Activated CD4-positive, alpha-beta memory T cell treated with anti-CD3 and anti-CD28 coated beads, Interleukin-2, amount 10 ng/mL, durations not matched to agents 7 days and 5 days (primary cell): ENCODE results near the gene DEPDC4. TPM values are rescaled to one million over a fixed set of nuclear protein-coding genes. Genes with fewer than 3 reads are reported as not detected.
A peak's percentile ranks its signal among the peaks of the same experiment; 100 is the strongest.

ENCODE experiments used
- CTCF ChIA-PET: fragments of 350-600 bp; sonication (Branson Sonifier 250); formaldehyde crosslinking; loops from one replicate; lab custom pipeline; 2021; ENCODE audit warnings: antibody characterized with exemption, inconsistent platforms; lab: Charles Lee
- POLR2A ChIA-PET: fragments of 350-600 bp; sonication (Branson Sonifier 250); formaldehyde crosslinking; loops from one replicate; lab custom pipeline; 2021; ENCODE audit warnings: antibody characterized with exemption; lab: Charles Lee
- DNase-seq: peaks from one replicate; pipeline ENCODE4 v3.0.0-alpha.2; 2020
- H3K27ac Mint-ChIP-seq: one replicate; pipeline ENCODE4 v1.8.0; 2021; ENCODE audit warnings: mild to moderate bottlenecking, mixed read lengths
- H3K27me3 Mint-ChIP-seq: one replicate; pipeline ENCODE4 v1.8.0; 2021; ENCODE audit warnings: mixed read lengths
- H3K36me3 Mint-ChIP-seq: one replicate; pipeline ENCODE4 v1.8.0; 2021; ENCODE audit warnings: low read depth, mixed read lengths
- H3K4me1 Mint-ChIP-seq: one replicate; pipeline ENCODE4 v1.8.0; 2021; ENCODE audit warnings: mixed read lengths
- H3K4me3 Mint-ChIP-seq: one replicate; pipeline ENCODE4 v1.8.0; 2021; ENCODE audit warnings: mild to moderate bottlenecking, mixed read lengths
- H3K9me3 Mint-ChIP-seq: one replicate; pipeline ENCODE4 v1.8.0; 2021; ENCODE audit warnings: mixed read lengths
- total RNA-seq, 2 experiments: library from RNA; stranded (reverse); gene quantifications; one replicate each; pipeline ENCODE4 v1.2.3, GENCODE V29; 2021

The DEPDC4 gene
- total RNA-seq, 2 experiments from 2014 or later, result 1.3 to 2.1 TPM

DNA sequence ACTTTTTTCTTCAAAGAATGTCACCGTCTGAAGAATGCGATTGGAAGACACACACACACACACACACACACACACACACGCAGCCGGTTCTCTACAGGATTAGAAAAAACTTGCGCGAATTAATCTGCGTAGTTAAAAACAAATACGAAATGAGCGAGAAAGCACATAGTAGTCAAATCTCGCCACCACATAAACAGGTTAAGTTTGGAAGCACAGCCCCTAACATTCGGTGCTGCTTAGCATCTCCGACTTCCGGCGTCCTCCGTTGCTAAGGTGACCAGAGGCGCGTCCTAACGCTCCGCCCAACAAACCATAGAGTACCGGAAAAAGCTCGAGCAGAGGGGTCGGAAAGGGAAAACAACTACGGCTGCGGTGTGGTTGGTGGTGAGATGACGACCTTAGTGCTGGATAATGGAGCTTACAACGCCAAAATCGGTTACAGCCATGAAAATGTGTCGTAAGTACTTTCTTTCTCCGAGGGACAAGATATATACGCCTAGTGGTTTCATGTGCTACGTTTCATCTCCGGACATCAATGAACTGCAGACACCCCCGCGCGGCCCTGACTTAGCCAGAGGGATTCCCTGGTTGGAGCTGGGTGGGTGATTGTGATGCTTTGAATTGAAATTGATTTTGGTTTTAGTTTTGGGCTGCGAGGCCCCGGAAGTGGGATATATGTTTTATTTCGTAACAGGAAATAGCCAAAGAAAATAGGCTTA is 66.3 kb downstream of the DEPDC4 start, which contains the start of gene ACTR6:
Gene ACTR6, plus strand, starts transcription at position 353 of the 719 bp plus-strand sequence. Its CDS starts 37 bp downstream, at position 390.
- Mint-ChIP-seq H3K9me3 (no peaks in the 10 kb centered on the region), H3K4me1 (peaks cover 44% of the 10 kb centered on the region), H3K27ac (peak within 1 kb of the TSS; percentile 99), H3K36me3 (peaks cover 14% of the 10 kb centered on the region), H3K4me3 (peak within 1 kb of the TSS; percentile 95), H3K27me3 (no peaks in the 10 kb centered on the region)
- ChIA-PET POLR2A (interaction anchor here (0.7 to 3.7 kb wide), 18 partner anchors 9 to 1697 kb away, joined by 3 to 70 read pairs (median 6); partner anchors contain the start of genes APAF1, DEPDC4, IKBIP and SCYL2), CTCF (interaction anchor here (0.9 to 3.4 kb wide), 10 partner anchors 8 to 204 kb away, joined by 3 to 13 read pairs (median 4); partner anchors contain the start of genes DEPDC4 and SCYL2)
- DNase-seq, result peak; percentile 98

- peak; percentile 84 for DNase-seq
- H3K36me3 Mint-ChIP-seq, result peaks cover 24% of the 10 kb centered on the region
- H3K27ac Mint-ChIP-seq, result peak overlapping the region; percentile 99
- ChIA-PET CTCF (interaction anchor here (1.6 to 3.4 kb wide), 3 partner anchors 17 to 60 kb away, joined by 3 to 13 read pairs (median 9); no protein-coding TSS in a partner anchor), POLR2A (interaction anchor here (0.7 to 3.7 kb wide), 12 partner anchors 8 to 125 kb away, joined by 3 to 70 read pairs (median 7); partner anchors contain the start of genes DEPDC4 and SCYL2)
- H3K4me3 Mint-ChIP-seq, result peak overlapping the region; percentile 95
- peaks cover 47% of the 10 kb centered on the region for H3K4me1 Mint-ChIP-seq
- H3K27me3 Mint-ChIP-seq, result no peaks in the 10 kb centered on the region
- H3K9me3 Mint-ChIP-seq, result no peaks in the 10 kb centered on the region
Measured at GRCh38 chr12:100199347-100200149, 67.3 kb downstream of the DEPDC4 start.

GRCh38 chr12:100199023-100199346 is 67.9 kb downstream of the DEPDC4 start:
- DNase-seq, result no peak
- ChIA-PET POLR2A (no interaction called here), CTCF (interaction anchor here (1.6 to 3.4 kb wide), 2 partner anchors 16 to 60 kb away, joined by 3 to 13 read pairs; no protein-coding TSS in a partner anchor)
- peaks cover 29% of the 10 kb centered on the region for H3K36me3 Mint-ChIP-seq
- peaks cover 44% of the 10 kb centered on the region for H3K4me1 Mint-ChIP-seq
- H3K27me3 Mint-ChIP-seq, result no peaks in the 10 kb centered on the region
- no peaks in the 10 kb centered on the region for H3K9me3 Mint-ChIP-seq
- H3K27ac Mint-ChIP-seq, result peak overlapping the region; percentile 88
- H3K4me3 Mint-ChIP-seq, result peak overlapping the region; percentile 95

DNA sequence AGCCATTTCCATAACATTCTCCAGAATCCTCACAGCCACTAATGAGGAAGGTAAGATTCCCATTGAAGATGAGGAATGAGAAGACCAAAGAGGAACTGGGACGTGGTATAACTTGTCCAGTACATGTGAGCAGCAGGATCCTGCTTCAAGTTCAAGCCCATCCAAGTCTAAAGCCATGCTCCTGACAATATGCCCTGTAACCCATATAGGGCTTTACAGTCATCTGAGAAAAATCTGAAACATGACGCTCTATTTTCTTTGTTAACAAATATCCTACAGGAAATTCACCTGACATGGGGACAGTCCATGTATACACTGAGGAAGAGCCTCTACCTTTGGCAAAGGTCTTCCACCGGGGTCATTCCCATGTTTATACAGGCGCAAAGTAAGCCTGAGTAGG is 69.4 kb downstream of the DEPDC4 start:
- peaks cover 35% of the 10 kb centered on the region for H3K36me3 Mint-ChIP-seq
- H3K4me3 Mint-ChIP-seq, result no peak overlapping the region
- peaks cover 31% of the 10 kb centered on the region for H3K4me1 Mint-ChIP-seq
- CTCF ChIA-PET, result no interaction called here
- DNase-seq, result no peak
- no peak overlapping the region for H3K27ac Mint-ChIP-seq
- no peaks in the 10 kb centered on the region for H3K9me3 Mint-ChIP-seq
- POLR2A ChIA-PET, result no interaction called here
- H3K27me3 Mint-ChIP-seq, result no peaks in the 10 kb centered on the region

DNA sequence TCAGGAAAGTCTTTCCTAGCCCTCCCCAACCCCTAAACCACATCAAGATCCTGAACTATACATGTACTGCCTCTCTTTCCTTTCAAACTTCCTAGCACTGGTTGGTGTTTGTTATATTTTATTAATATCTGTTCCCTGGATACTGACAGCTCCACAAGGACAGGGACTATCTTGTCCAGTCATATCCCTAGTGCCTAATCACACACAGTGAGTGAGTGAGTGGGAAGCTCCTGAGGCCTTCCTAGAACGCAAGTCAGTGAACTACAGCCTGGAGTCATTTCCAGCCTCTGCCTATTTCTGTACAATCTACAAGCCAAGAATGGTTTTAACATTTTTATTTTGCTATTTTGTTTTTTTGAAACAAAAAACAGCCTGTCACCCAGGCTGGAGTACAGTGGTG is 73.8 kb downstream of the DEPDC4 start:
- peaks cover 57% of the 10 kb centered on the region for H3K36me3 Mint-ChIP-seq
- ChIA-PET CTCF (interaction anchor here (1.0 kb wide), 1 partner anchor 29 kb away, joined by 3 read pairs; no protein-coding TSS in a partner anchor), POLR2A (interaction anchor here (0.9 to 2.0 kb wide), 2 partner anchors 7 to 9 kb away, joined by 3 to 8 read pairs; partner anchors contain the start of gene ACTR6)
- no peak overlapping the region for H3K27ac Mint-ChIP-seq
- H3K9me3 Mint-ChIP-seq, result no peaks in the 10 kb centered on the region
- H3K27me3 Mint-ChIP-seq, result no peaks in the 10 kb centered on the region
- H3K4me3 Mint-ChIP-seq, result no peak overlapping the region
- peaks cover 22% of the 10 kb centered on the region for H3K4me1 Mint-ChIP-seq
- DNase-seq, result no peak

Other genes starting within 250 kb of the DEPDC4 start
- 10 to 100 TPM; 37.3 to 40.4 TPM for gene BLTP3B, start 124.2 kb downstream of the DEPDC4 start, total RNA-seq
- 10 to 100 TPM; 53.4 to 56.5 TPM for gene ACTR6, start 66.3 kb downstream of the DEPDC4 start, total RNA-seq
- gene SCYL2, start 98 bp upstream of the DEPDC4 start, total RNA-seq, result 10 to 100 TPM; 36.4 to 37.4 TPM
- not detected for gene SLC17A8, start 90.0 kb upstream of the DEPDC4 start, total RNA-seq
- not detected for gene NR1H4, start 206.8 kb upstream of the DEPDC4 start, total RNA-seq